NT2/D1 (cell line): Measurements from ENCODE around the gene C4B.
"Not testable (repeated sequence)": the region's sequence is repeated elsewhere in the genome, so short reads cannot be mapped to it uniquely, and the experiment has no call there.

ENCODE experiments used
- DNase-seq: peaks from one replicate; pipeline ENCODE4 v3.0.0-alpha.2; 2011; ENCODE audit warnings: low read depth, low spot score
- H3K27me3 ChIP-seq: 2 replicates; pipeline ENCODE4 v1.6.0; 2011; ENCODE audit warnings: mild to moderate bottlenecking; ENCODE audit not compliant: insufficient read length, insufficient read depth
- H3K36me3 ChIP-seq: 2 replicates; pipeline ENCODE4 v1.6.1; 2011; ENCODE audit warnings: mild to moderate bottlenecking, low read length, mixed read lengths; ENCODE audit not compliant: insufficient read depth, insufficient read length
- H3K4me1 ChIP-seq: 2 replicates; pipeline ENCODE4 v1.5.1; 2011; ENCODE audit not compliant: insufficient read depth, insufficient read length
- H3K4me3 ChIP-seq: 2 replicates; pipeline ENCODE4 v1.5.1; 2011; ENCODE audit warnings: low read depth; ENCODE audit not compliant: insufficient read length
- H3K9ac ChIP-seq: 2 replicates; pipeline ENCODE4 v1.6.0; 2011; ENCODE audit warnings: low read depth; ENCODE audit not compliant: insufficient read length
- H3K9me3 ChIP-seq: 2 replicates; pipeline ENCODE4 v1.5.1; 2011; ENCODE audit warnings: mild to moderate bottlenecking, low read length; ENCODE audit not compliant: insufficient read depth
- SUZ12 ChIP-seq: IDR thresholded peaks from 2 replicates; pipeline ENCODE4 v1.6.1; 2011; ENCODE audit not compliant: insufficient read length, insufficient read depth; ENCODE audit errors: extremely low read depth
- YY1 ChIP-seq: IDR thresholded peaks from 2 replicates; pipeline ENCODE4 v1.6.1; 2011; ENCODE audit not compliant: insufficient read length, insufficient read depth
- ZNF274 ChIP-seq: IDR thresholded peaks from 2 replicates; pipeline ENCODE4 v1.6.1; 2011; ENCODE audit warnings: mild to moderate bottlenecking, low read depth, low read length

The C4B gene

GRCh38 chr6:32042276-32042675, 27.7 kb downstream of the C4B start:
- not testable (repeated sequence) for H3K4me3 ChIP-seq, H3K36me3 ChIP-seq, DNase-seq, H3K9me3 ChIP-seq, H3K9ac ChIP-seq, H3K27me3 ChIP-seq
- peaks cover 11% of the 10 kb centered on the region for H3K4me1 ChIP-seq

DNA sequence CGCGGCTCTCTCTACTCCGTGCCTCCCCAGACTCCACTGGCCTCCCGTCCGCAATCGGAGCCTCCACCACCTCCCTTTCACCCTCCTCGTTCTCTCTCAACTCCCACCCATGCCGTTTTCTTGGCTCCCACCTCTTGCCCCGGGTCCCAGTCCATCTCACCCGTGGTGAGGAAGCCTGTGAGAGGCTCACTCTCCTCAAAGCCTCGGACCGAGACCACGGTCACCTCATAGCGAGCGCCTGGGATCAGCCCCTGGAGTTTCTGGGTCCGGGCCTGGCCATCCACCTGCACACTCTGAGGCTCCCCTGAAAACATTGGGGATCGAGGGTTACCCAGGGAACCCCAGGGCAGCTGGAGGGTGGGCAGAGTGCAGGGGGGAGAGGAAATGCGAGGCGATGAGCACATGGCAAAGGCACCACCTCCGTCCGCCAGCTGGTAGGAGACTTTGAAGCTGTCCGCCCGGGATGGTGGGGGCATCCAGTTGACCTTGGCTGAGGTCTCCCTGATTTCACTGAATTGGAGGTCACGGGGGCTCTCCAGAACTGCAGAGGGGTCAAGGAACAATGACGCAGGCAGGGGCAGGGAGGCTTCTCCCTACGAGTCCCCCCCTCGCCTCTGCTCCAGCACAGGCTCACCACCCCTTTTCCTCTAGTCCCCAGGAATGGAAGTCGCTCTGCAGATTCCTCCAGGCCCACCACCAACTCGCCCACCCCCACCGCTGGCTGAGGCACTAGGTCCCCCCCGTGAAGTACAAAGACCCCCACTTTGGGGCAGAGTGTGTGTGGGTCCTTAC, 29.2 kb downstream of the C4B start:
- H3K4me3 ChIP-seq, H3K36me3 ChIP-seq, H3K9ac ChIP-seq, H3K9me3 ChIP-seq, DNase-seq, H3K27me3 ChIP-seq: not testable (repeated sequence)
- H3K4me1 ChIP-seq: peaks cover 18% of the 10 kb centered on the region

DNA sequence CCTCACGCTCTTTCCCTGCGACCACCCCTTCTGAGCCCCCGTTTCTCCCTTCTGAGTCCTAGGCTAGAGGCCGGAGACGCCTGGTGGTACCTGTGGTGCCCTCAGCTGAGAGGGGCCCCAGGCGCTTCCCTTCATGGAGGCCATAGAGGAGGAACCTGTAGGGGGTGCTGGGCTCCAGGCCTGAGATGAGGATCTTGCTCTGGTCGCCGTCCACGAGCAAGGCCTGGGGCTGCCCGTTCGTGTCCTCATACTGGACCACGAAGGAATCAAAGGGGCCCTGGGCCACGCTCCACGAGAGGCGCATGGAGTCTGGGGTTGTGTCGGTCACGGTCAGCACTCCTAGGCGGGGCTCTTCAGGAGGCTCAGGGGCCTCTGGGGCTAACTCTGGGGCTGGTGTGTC, 30.3 kb downstream of the C4B start:
- H3K9ac ChIP-seq, DNase-seq, H3K36me3 ChIP-seq, H3K4me3 ChIP-seq, H3K9me3 ChIP-seq, H3K27me3 ChIP-seq: not testable (repeated sequence)
- peaks cover 18% of the 10 kb centered on the region for H3K4me1 ChIP-seq

DNA sequence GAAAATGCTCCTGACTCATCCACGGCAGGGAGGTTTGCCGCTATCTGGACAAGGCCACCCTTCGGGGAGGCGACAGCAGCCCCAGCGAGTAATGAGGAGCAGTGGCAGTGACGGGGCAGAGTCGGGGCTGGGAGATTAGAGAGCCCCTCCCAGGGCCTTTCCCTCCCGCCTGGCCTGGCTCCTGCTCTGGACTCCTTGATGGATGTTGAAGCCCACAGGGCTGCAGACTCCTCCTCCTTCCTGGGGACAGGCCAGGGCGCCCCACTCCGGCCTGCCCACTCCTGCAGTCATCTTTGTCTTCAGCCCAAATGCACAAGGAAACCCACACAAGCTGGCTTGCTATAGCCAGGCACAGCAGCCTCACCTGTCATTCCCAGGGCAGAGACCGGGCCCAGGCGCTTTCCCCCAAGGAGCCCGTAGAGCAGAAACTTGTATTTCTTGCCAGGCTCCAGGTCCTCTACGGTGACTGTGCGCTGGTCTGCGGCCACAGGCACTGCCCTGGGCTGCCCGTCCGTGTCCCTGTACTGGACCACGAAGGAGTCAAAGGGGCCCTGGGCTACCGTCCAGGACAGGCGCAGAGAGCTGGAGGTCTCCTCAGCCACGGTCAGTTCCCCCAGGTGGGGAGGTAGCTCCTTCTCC, 31.3 kb downstream of the C4B start:
- no peak overlapping the region for H3K9ac ChIP-seq
- no peaks in the 10 kb centered on the region for H3K27me3 ChIP-seq
- DNase-seq: no peak
- TF ChIP-seq YY1: no peak
- no peak for TF ChIP-seq ZNF274
- no peak for TF ChIP-seq SUZ12
- peaks cover 18% of the 10 kb centered on the region for H3K4me1 ChIP-seq
- H3K4me3 ChIP-seq: no peak overlapping the region
- H3K9me3 ChIP-seq: no peaks in the 10 kb centered on the region
- no peaks in the 10 kb centered on the region for H3K36me3 ChIP-seq

- H3K9me3 ChIP-seq: no peaks in the 10 kb centered on the region
- no peak overlapping the region for H3K9ac ChIP-seq
- no peaks in the 10 kb centered on the region for H3K27me3 ChIP-seq
- H3K4me3 ChIP-seq: no peak overlapping the region
- DNase-seq: no peak
- H3K36me3 ChIP-seq: no peaks in the 10 kb centered on the region
- H3K4me1 ChIP-seq: peaks cover 18% of the 10 kb centered on the region
- no peak for TF ChIP-seq ZNF274
- no peak for TF ChIP-seq YY1
- no peak for TF ChIP-seq SUZ12
Measured at GRCh38 chr6:32046450-32047083, 32.0 kb downstream of the C4B start.

GRCh38 chr6:32047084-32047478, 32.5 kb downstream of the C4B start:
- TF ChIP-seq SUZ12: no peak
- no peak for TF ChIP-seq YY1
- Histone ChIP-seq H3K36me3 (no peaks in the 10 kb centered on the region), H3K9ac (peak overlapping the region; percentile 56), H3K27me3 (no peaks in the 10 kb centered on the region), H3K9me3 (no peaks in the 10 kb centered on the region), H3K4me1 (peaks cover 18% of the 10 kb centered on the region), H3K4me3 (no peak overlapping the region)
- no peak for DNase-seq

- TF ChIP-seq ZNF274: no peak
- TF ChIP-seq SUZ12: no peak
- TF ChIP-seq YY1: no peak
- no peak for DNase-seq
- Histone ChIP-seq H3K9ac (peak overlapping the region; percentile 56), H3K4me3 (no peak overlapping the region), H3K4me1 (peaks cover 18% of the 10 kb centered on the region), H3K27me3 (no peaks in the 10 kb centered on the region), H3K36me3 (no peaks in the 10 kb centered on the region), H3K9me3 (no peaks in the 10 kb centered on the region)
Measured at GRCh38 chr6:32047539-32047854, 32.9 kb downstream of the C4B start.
